HG02798 (cell line): ENCODE measurements around the gene MAPKBP1.

ENCODE experiments used
- ATAC-seq: cut with Tn5 transposase; IDR thresholded peaks from one replicate; pipeline ENCODE4 v1.9.1; 2021; ENCODE audit warnings: mild to moderate bottlenecking; ENCODE audit not compliant: unreplicated experiment, poor library complexity

The MAPKBP1 gene

DNA sequence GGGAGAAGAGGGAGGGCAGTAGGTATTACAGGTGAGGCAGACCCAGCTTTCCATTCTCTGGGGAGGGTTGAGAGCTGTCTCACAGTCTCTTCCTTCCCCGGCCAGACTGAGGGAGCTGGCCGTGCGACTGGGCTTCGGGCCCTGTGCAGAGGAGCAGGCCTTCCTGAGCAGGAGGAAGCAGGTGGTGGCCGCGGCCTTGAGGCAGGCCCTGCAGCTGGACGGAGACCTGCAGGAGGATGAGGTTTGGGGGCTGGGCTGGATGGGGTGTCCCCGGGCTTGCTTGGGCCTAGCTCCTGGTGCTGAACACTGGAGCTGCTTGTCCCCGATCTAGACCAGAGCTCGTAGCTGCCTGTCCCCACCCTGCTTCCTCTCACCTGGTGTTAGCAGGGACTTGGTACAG is 69.3 kb downstream of the MAPKBP1 start:
- ATAC-seq = no peak

DNA sequence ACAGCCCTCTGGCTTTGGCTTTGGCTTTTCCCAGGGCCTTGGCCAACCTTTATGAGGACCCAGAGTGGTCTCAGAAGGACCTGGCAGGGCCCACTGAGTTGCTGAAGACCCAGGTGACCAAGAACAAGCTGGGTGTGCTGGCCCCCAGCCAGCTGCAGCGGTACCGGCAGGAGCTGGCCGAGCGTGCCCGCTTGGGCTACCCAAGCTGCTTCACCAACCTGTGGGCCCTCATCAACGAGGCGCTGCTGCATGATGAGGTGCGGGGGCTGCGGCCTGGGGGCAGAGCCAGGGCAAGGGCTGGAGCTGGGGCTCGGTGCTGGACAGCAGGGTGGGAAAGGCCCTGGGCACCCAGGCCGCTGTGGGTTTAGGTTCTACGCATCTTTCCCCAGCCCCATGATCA is 70.5 kb downstream of the MAPKBP1 start:
- ATAC-seq = no peak

DNA sequence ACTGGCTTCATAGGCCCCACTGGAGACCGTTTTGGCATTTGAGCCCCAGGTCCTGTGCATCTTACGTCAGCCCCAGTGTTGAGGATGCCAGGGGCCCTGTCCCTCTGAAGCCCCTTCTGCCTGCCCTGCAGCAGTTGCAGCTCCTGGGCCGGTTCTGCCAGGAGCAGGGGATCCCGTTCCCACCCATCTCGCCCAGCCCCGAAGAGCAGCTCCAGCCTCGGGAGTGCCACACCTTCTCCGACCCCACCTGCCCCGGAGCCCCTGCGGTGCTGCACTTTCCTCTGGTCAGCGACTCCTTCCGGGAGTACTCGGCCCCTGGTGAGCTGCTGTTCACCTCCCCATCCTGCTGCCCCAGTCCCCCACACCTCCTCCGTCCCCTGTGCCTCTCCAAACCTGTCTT is 72.9 kb downstream of the MAPKBP1 start:
- no peak for ATAC-seq

DNA sequence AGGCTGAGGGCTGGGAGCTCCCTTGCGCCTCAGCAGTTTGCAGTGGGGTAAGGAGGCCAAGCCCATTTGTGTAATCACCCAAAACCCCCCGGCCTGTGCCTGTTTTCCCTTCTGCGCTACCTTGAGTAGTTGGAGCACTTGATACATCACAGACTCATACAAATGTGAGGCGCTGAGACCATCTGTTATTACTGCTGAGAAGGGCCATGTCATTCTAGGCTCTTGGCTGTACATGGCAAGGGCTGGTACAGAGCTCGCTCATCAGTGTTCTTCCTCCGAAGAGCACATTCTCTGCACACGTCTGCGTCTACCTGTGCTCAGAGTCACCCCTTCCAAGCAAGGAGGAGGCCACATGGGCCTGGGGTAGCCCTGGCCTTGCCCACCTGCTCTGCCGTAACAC is 73.7 kb downstream of the MAPKBP1 start:
- ATAC-seq = no peak

DNA sequence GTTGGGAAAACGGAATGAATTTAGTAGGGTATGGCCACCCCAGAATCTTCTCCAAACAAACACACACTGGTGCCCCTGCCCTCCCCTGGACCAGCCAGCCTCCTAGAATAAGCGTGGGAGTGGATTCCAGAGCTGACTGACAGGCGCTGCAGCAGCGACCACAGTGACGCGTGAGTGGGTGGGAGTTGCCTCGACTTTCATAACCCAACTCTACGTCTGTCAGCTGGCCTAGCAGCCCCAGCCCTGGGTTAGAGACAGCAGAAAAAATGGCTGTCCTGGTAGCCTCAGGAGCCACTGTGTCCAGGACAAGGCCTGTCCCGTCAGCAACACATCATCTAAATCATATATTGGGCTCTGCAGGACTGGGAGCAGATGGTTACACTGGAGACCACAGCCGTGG is 74.3 kb downstream of the MAPKBP1 start:
- ATAC-seq = no peak

DNA sequence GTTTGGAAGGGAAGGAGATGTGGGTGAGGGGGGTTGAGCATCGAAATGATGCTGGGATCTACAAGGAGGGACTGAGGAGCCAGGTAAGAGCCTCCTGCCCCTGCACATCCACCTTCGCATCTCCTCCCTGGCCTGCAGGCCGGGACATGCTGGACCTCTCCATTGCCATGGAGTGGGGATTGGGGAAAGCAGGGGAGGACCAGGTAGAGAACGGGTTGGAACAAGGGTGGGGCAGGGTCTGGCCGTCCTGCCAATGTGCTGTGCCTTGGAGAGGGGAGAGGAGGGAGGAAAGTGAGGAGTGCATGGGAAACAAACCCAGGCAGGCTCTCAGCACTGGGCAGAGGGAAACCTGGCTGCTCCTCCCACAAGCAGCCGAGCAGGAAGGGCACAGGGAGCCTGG is 74.9 kb downstream of the MAPKBP1 start:
- no peak for ATAC-seq

DNA sequence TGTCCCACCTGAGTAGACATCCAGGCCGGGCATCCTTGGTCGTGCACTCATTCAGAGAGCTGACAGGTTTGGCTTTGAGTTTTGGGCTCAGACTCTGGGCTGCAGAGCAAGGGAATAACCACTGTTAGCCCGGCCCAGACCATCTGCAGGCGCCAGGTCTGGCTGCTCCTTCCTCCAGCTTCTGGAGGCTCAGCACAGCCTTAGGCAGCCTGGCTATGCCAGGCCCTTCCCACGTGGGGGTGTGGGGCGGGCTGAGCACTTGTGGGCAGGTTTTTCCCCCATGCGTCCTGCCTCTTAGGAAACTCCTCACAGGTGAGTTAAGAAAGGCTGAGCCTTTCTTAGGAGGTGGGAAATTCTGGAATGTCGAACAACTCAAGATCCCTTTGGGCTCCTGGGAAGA is 75.6 kb downstream of the MAPKBP1 start:
- ATAC-seq = no peak

DNA sequence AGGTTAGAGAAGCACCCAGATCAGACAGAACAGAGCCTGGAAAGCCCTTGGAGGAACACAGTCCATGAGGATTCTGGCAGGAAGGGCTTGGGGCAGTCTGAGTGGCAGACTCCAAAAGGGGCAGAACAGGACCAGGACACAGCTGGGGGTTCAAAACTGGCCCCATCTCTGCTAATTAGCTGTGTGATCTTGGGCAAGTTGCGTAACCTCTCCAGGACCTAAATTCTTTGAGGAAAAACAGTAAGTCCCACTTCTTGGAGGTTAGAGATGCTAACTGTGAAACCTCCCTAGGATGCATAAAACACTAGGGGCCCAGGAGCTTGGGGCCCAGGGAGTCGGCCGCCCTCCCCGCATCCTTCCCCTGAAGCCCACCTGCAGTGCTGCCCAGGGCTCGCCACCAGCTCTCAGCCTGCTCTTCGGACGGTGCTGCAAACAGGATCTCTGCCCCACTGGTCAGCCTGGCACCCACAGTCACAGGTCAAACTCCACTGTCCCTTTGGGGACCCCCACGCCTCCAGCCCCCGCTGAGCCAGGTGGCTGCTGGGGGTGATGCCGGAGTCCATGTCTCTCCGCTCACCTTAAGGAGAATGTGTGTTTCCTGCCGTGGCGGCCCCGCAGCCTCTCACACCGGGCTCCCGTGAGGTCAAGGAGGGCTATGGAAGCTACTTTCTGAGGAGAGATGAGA is 76.3 kb downstream of the MAPKBP1 start:
- ATAC-seq = no peak

DNA sequence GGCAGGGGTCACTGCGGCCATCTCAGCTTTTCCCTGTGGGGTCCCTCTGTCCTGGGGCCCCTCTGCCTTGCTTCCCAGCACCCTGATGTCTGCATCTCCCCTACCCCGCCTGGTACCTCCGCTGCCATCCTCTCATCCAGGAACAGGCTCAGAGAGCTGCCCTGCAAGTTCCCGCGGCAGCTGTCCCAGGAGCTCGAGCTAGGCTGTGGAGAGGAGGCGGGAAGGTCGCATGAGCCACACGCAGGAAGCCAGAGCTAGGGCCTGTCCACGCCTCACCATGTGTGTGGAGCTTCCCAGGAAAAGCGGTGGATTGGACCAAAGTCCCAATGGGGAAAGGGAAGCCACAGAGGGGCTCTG is 76.9 kb downstream of the MAPKBP1 start:
- no peak for ATAC-seq

DNA sequence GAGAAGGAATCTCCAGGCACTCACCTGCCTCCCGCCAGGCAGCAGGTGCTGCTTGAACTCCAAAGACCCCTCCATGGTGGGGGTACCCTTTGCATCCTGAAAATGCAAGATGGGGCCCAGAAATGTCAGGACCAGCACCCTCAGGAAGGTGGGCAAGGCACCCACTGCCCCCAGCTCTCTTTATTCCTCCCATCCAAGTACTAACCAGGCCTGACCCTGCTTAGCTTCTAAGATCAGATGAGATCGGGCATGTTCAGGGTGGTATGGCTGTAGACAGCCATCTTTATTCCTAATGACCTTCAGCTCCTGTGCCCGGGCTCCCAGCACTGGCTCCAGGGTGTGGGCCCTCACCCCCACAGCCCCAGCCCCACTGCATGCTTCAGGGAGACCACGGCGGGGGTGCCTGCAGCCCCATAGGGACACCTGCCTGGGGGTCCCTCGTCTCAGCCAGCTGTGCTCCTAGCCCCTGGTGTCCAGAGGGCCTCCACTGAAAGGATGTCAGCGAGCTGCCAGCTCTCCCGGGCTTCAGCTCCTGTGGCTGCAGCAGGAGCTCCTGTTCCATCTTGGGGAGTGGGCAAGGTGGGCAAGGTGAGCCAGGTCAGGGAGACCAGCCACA is 77.6 kb downstream of the MAPKBP1 start:
- no peak for ATAC-seq

DNA sequence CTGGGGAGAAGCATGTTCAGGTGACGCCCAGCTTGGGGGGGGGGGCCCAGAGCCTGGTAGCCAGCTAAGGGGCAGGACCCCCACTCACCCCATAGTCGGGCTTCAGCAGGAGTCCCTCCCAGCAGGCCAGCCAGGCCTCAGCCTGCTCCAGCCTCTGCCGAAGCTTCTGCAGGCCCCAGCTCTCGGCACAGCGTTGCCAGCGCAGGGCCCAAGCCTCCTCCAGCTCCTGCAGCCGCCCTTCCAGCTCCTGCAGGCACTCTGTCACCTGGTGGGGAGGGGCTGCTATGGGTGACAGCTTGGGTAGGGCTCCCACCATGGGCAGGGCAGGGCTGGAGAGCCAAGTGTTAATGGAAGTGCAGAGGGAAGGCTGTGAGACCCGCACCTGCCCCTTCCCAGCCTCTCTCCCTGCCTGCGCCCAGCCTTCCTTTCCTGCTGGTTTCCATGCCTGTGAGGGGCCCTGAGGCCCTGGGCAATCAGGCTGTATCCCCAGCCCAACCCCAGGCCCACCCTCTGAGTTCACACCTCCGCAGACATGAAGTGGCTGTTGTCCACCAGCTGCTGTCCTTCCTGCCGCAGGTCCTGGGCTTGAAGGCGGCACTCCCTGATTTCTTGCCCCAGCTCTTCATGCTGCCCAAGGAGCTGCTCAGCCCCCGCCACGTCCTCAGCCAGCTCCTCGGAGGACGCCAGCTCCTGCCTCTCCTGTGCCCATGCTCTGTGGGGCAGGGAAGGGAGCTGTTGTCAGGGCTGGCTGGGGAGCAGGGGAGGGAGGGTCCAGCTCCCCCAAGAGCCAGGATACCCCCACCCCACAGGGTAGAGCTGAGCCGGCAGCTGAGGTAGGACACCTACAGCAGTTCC is 78.7 kb downstream of the MAPKBP1 start:
- no peak for ATAC-seq

DNA sequence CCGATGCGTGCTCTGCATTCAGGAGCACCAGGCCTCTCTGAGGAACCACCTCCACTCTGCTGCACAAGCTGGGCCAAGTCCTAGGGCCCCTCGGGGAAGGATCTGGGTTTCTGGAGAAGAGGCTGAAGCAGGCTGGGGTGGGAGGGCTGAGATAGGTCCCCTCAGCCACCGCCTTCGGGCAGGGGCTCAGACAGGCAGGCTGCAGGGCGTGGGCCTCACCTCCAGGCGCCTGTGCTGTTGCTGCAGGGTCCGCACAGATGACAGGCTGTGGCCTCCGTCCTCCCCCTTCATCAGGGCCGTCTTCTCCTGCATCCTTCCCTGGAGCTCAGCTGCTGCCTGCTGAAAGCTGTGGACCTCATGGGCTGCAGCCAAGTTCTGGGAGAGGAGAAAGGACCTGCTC is 79.5 kb downstream of the MAPKBP1 start:
- no peak for ATAC-seq

DNA sequence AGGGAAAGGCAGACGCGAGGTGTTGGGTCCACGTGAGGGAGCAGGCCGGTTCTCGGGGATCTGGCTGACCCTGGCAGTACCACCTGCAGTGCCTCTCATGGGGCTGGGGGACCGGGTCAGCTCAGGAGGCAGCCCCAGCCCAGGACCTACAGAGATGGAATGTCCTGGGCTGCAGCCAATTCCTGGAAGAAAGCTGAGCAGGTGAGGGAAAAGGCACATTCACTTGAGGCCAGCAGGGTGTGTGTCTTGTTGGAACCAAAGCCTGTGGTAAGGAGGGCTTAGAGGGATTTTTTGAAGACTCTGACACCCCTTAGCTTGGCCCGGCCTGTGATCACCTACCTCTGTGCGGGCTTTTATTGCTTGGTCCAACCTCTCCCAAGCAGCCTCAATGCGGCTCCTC is 80.2 kb downstream of the MAPKBP1 start:
- ATAC-seq = no peak

DNA sequence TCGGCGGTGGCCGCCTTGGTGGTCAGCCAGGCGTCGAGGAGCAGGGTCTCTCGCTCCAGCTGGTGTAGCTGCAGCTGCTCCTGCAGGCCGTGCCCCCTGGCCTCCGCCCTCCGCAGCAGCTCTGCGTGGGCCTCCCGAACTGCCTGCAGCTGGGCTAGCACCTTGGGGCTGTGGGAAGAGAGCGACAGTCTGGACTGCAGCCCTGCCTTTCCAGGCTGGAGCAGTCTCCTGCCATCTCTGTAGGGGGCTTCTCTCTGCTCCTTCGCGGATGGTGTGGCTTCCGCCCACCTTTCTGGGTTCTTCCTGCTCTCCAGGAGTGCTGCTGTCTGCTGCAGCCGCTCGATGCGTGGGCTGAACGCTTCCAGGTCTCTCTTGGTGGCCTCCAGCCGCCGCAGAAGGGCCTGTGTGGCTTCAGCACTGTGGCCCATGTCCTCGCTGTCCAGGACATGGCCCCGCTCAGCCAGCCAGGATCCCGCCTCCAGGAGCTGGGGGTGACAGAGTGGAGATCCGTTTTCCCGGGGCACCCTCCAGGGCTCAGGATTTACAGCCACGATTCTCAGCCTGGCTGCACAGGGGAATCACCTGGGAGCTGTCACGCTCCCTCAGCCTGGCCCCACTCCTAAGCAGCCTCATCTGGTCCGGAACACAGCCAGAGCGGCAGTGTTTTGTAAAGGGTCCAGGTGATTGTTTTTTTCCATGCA is 81.1 kb downstream of the MAPKBP1 start:
- ATAC-seq = no peak

DNA sequence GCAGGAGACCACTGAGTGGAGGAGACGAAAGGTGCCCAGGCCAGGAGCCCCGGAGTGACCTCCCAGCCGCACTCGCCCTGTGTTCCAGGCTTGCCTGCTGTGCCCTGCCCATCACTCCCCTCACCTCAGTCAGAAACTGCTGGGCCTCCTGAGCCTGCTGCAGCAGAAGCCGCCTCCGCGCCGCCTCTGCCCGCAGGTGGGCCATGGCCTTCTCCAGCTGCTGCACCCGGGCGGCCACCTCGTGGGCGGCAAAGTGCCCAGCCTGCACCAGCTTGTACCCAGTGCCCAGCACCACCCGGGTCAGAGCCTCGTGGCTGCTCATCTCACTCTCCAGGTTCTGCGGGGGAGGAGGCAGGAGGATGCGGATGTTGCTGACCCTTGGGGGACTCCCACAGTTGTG is 82.0 kb downstream of the MAPKBP1 start:
- ATAC-seq = no peak

DNA sequence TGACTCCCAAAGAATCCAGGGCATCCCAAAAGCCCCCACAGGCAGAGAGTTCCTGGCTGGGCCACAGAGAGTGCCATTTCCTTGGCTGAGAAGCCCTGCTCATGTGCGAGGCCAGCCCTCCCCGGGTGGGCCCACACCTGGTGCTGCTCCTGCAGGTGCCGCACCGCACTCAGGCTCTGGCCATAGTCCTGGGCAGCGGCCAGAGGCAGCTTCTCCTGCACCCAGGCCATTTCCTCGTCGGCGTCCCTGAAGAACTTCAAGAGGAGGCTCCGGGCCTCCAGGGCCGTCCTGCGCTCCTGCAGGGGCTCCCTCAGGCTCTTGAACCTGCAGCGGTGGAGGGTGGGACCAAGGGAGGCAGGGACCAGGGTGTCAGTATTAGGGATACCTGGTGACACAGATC is 82.4 kb downstream of the MAPKBP1 start:
- no peak for ATAC-seq

DNA sequence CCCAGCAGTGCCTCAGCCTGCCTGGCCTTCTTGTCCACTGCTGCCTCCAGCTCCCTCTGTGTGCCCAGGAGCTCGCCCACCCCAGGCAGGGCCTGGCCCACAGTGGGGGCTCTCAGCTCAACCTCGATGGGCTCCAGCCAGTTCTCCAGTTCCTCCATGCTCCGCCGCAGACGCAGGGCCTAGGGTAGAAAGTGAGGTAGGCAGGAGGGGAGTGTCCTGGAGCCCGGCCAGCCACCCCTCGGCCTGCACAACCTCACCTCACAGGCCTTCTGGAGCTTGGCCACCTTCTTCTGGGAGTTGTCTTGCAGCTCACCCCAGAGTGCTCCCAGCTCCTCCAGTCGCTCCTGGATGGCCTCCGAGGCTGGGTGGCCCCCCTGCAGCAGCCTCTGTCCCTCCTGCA is 83.0 kb downstream of the MAPKBP1 start:
- ATAC-seq = no peak

DNA sequence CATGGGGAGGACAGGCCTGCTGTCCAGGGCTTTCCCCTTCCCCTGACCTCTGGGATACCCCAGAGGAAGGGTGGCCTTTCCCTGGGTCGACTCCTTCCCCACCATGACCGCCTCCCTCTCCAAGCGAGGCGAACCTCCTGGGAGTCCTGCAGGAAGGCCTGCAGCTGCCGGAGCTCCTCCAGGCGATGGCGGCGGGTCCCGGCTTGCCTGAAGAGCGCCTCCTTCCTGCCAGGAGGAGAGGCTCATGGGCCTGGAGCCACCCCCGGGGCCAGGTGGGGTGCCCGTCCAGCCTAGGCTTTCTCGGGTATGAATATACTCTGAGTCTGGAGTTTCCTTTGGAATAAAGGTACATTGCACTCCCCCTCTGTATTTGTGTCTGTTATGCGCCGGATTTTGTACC is 84.5 kb downstream of the MAPKBP1 start:
- no peak for ATAC-seq

DNA sequence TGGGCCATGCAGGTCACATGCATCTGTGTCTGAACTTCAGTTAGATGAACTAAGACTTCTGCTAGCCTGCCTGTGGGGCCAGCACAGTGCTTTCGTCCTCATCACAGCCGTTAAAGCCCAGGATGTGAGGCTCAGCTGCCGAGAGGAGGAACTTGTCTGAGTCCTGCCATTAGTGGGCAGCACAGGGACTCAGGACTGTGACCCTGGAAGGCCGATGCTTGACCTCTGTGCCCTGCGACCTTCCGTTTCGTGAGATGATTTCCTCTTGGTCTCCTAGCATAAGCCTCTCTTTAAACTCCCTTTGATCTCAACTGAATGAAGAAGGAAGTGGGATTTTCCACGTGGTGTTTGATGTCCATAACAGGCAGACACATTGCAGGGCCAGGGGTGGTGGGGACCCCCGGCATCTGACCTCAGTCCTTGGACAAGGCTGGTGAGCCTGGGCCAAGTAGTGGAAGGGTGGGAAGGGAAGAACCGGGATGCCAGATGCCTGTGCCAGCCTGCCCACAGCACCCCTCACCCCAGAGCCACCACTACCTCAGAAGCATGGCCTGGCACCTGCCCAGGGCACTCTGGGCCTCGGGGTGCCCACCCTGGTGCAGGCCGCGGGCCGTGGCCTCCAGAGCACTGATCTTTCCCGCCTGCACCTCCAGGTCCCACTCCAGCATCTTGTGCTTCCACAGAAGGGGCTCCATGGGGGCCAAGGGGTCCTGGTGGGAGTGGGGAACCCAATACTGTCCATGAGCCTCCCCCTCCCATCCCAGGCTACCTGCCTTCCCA is 86.0 kb downstream of the MAPKBP1 start:
- ATAC-seq = no peak

DNA sequence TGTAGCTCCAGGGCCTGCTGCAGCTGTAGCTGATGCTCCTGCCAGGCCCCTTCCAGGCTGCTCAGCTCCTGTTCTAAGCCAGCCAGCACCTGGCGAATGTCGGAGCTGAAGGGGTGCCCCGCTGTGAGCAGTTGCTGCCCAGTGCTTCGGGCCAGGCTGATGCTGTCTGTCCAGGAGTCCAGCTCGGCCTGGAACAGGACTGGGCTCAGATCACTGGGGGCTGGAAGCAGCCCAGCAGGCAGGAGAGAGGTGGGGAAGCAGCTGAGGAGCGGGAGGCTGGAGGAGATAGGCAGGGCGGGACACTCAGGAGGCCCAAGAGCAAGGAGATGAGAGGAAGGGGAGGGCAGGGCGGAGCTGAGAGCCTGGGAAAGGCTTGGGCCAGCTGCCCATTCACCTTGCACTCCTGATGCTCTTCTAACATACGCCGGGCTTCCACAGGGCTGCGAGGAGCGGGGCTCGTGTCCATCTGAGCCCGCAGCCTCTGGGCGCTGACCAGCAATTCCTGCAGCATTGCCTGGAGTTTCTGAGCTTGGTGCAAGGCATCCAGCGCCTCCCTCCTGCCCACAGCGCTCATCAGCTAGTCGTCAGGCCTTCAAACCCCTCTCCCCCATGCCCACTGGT is 87.6 kb downstream of the MAPKBP1 start:
- no peak for ATAC-seq
